Peyer's patch (tissue), 4 donors: ENCODE data around the gene GJD2. TPM values are rescaled to one million over a fixed set of nuclear protein-coding genes. Genes with fewer than 3 reads are reported as not detected.

Experiments used
- DNase-seq, 3 donors: peaks; one replicate each; pipeline ENCODE4 v3.0.0-alpha.2; 2017 to 2019
- H3K27ac ChIP-seq, 4 donors: fragments of 200-600 bp; sonication (generic); one replicate each; pipeline ENCODE4 v1.5.1; 2016 to 2019
- H3K27me3 ChIP-seq, 2 donors: fragments of 200-600 bp; sonication (generic); one replicate each; pipeline ENCODE4 v1.5.1; 2019
- H3K36me3 ChIP-seq, 3 donors: fragments of 200-600 bp; sonication (generic); one replicate each; pipeline ENCODE4 v1.5.1; 2016 to 2019
- H3K4me1 ChIP-seq, 4 donors: fragments of 200-600 bp; sonication (generic); one replicate each; pipeline ENCODE4 v1.5.1; 2016 to 2019
- H3K4me3 ChIP-seq, 4 donors: fragments of 200-600 bp; sonication (generic); 1 replicate in 3 of 4; 2 replicates in 1 of 4; pipeline ENCODE4 v1.5.1; 2016 to 2019; ENCODE audit warnings: mild to moderate bottlenecking in 1 of 4
- H3K9me3 ChIP-seq, 4 donors: fragments of 200-600 bp; sonication (generic); one replicate each; pipeline ENCODE4 v1.5.1; 2016 to 2019; ENCODE audit warnings: mild to moderate bottlenecking in 1 of 4
- POLR2A ChIP-seq, 2 donors: fragments of 450-650 bp; IDR thresholded peaks; one replicate each; pipeline ENCODE4 v1.5.1; 2017; ENCODE audit warnings: antibody characterized with exemption in 2 of 2, mild to moderate bottlenecking in 2 of 2, moderate library complexity in 2 of 2
- total RNA-seq, 4 donors: library from RNA; depleted of rRNA; stranded (reverse); fragments of >200 nt; gene quantifications; one replicate each; pipeline ENCODE4 v1.1.0, GENCODE V29; 2016
- TF ChIP-seq, protein P1 (sequence below), 6 experiments: fragments of 450-650 bp in 4 of 6; fragments of 200-600 bp in 2 of 6; sonication (generic) in 1 of 6; IDR thresholded peaks; one replicate each; pipeline ENCODE4 v1.5.1; 2017 to 2019; ENCODE audit warnings: antibody characterized with exemption in 6 of 6, mild to moderate bottlenecking in 3 of 6, moderate library complexity in 1 of 6

Gene GJD2
- total RNA-seq, 4 donors from 2014 or later = not detected

DNA sequence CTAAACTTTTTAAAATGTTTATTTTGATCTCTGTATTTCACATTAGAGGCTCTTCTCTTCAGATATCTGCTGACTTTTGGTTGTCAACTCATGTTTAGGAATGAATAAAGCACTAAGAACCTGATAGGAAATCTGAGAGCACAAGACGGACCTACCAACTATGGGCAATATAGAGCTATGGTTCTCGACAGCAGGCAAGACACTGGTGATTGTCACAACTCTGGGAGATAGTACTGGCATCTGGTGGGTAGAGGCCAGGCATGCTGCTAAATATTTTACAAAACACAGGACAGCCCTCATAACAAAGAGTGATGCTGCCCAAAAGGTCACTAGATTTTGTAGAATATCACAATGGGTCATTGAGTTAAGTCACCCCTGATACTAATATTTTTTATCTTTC lies 17.5 kb upstream of the GJD2 start:
- Histone ChIP-seq H3K27me3 (no peaks in the 10 kb centered on the region), H3K9me3 (no peaks in the 10 kb centered on the region), H3K36me3 (no peaks in the 10 kb centered on the region), H3K4me3 (no peak overlapping the region), H3K27ac (no peak overlapping the region), H3K4me1 (no peaks in the 10 kb centered on the region)
- TF ChIP-seq POLR2A (IDR thresholded peaks at IDR 0.05) = no peak
- TF ChIP-seq, protein P1, sequence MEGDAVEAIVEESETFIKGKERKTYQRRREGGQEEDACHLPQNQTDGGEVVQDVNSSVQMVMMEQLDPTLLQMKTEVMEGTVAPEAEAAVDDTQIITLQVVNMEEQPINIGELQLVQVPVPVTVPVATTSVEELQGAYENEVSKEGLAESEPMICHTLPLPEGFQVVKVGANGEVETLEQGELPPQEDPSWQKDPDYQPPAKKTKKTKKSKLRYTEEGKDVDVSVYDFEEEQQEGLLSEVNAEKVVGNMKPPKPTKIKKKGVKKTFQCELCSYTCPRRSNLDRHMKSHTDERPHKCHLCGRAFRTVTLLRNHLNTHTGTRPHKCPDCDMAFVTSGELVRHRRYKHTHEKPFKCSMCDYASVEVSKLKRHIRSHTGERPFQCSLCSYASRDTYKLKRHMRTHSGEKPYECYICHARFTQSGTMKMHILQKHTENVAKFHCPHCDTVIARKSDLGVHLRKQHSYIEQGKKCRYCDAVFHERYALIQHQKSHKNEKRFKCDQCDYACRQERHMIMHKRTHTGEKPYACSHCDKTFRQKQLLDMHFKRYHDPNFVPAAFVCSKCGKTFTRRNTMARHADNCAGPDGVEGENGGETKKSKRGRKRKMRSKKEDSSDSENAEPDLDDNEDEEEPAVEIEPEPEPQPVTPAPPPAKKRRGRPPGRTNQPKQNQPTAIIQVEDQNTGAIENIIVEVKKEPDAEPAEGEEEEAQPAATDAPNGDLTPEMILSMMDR (IDR thresholded peaks at IDR 0.05) = no peak
- no peak for DNase-seq

DNA sequence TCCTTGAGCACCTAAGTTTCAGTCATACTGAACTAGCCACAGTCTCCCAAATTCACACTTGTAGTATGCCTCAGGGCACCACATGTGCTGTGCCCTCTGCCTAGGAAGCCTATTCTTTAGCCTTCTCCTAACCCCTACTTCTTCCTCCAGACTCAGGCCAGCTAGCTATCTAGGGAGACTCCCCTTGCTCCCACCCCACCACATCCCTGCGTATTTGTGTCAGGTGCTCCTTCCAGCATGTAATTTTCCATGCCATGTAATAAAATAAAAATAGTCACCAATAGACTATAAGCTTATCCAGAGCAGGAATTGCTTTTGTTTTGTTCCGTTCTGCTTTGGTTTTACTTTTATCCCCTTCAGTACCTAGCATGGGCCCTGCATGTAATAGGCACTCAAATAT lies 14.9 kb upstream of the GJD2 start:
- H3K4me1 ChIP-seq = no peaks in the 10 kb centered on the region
- H3K27me3 ChIP-seq = no peaks in the 10 kb centered on the region
- no peak for DNase-seq
- H3K9me3 ChIP-seq = no peaks in the 10 kb centered on the region
- no peak overlapping the region for H3K4me3 ChIP-seq
- H3K36me3 ChIP-seq = no peaks in the 10 kb centered on the region
- no peak overlapping the region for H3K27ac ChIP-seq
- TF ChIP-seq POLR2A (IDR thresholded peaks at IDR 0.05) = no peak
- TF ChIP-seq, protein P1 (IDR thresholded peaks at IDR 0.05) = no peak

DNA sequence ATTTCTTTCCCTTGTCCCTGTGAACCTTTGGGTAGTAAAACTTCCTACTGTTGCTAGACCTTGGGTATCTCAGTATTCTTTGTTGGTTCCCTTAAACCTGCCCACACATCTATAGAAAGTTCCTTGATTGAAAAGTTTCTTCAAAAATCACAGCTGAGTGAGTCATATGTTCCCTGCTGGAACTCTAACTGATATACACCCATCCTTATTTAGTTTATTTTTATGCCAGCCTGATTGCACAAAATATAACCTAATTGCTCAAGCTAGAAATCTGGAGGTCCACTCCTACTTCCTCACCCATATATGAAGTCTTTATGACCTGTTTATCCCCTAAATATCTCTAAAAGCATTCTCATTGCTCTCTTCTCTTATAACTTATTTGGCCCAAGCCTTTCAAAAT lies 13.7 kb upstream of the GJD2 start:
- TF ChIP-seq, protein P1 (IDR thresholded peaks at IDR 0.05) = no peak
- no peak for TF ChIP-seq POLR2A (IDR thresholded peaks at IDR 0.05)
- H3K4me3 ChIP-seq = no peak overlapping the region

DNA sequence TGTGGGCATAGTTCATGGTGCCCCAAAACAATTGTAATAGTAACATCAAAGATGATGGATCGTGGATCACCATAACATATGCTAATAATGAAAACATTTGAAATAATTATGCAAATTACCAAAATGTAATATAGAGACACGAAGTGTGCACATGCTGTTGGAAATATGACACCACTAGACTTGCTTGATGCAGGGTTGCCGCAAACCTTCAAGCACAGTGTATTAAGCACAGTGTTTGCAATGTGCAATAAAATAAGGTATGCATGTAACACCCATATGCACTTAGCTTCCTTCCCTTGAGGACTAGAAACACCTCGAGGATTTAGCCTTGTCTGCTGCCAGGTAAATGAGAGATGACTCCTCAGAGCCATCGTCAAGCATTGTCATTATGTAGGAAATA lies 10.9 kb upstream of the GJD2 start:
- Histone ChIP-seq H3K27me3 (no peaks in the 10 kb centered on the region), H3K4me3 (no peak overlapping the region), H3K9me3 (no peaks in the 10 kb centered on the region), H3K36me3 (no peaks in the 10 kb centered on the region), H3K27ac (no peak overlapping the region), H3K4me1 (no peaks in the 10 kb centered on the region)
- no peak for TF ChIP-seq POLR2A (IDR thresholded peaks at IDR 0.05)
- TF ChIP-seq, protein P1 (IDR thresholded peaks at IDR 0.05) = no peak
- no peak for DNase-seq

More for the DNA sequence above, 13.7 kb upstream of the GJD2 start:
- H3K27me3 ChIP-seq = no peaks in the 10 kb centered on the region
- no peaks in the 10 kb centered on the region for H3K36me3 ChIP-seq
- no peak overlapping the region for H3K27ac ChIP-seq
- no peaks in the 10 kb centered on the region for H3K4me1 ChIP-seq
- no peaks in the 10 kb centered on the region for H3K9me3 ChIP-seq
- DNase-seq = no peak

DNA sequence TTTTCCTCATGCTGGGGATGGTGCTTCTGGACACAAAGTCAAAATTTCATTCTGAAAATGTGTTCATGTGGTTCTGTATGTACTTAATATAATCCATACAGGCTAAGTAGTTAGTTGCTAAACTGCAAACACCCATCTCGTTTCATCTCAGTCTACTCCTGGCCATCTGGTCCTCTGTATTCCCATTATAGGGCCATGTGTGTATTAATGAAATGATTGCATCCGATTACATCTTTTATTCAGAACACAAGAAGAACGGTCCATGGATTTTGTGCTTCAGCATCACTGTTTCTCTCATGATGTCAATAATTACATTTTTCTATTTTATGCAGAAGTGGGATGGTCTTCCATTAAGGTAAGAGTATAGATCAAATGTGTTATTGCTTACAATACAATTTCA lies 6.1 kb upstream of the GJD2 start:
- Histone ChIP-seq H3K4me1 (no peaks in the 10 kb centered on the region), H3K27me3 (peaks cover 0 to 1% of the 10 kb centered on the region in 2 donors), H3K4me3 (no peak overlapping the region), H3K27ac (no peak overlapping the region), H3K36me3 (no peaks in the 10 kb centered on the region), H3K9me3 (no peaks in the 10 kb centered on the region)
- DNase-seq = no peak
- TF ChIP-seq, protein P1 (IDR thresholded peaks at IDR 0.05) = no peak
- TF ChIP-seq POLR2A (IDR thresholded peaks at IDR 0.05) = no peak

DNA sequence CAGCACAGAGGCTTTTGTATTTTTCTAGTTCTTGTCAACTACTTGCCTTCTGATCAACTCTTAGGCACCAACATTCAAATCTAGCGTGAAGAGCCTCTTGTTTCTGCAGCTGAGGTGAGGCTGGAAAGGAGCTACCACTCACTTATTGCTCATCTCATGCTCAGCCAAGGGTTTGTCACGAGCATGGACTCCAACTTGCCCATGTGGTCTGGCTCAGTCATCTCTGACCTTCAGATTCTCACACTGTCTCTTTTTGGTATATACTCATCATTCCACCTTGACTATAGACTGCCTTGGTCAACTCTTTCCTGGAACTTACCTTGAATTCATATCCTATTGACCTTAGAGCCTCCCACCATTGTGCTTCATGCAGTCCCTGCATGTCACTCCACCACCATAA lies 5.2 kb upstream of the GJD2 start:
- H3K4me1 ChIP-seq = peaks cover 0 to 2% (median 0%) of the 10 kb centered on the region in 4 donors
- no peaks in the 10 kb centered on the region for H3K9me3 ChIP-seq
- DNase-seq = no peak
- no peak for TF ChIP-seq POLR2A (IDR thresholded peaks at IDR 0.05)
- TF ChIP-seq, protein P1 (IDR thresholded peaks at IDR 0.05) = no peak
- no peak overlapping the region for H3K27ac ChIP-seq
- peaks cover 0 to 10% of the 10 kb centered on the region in 2 donors for H3K27me3 ChIP-seq
- H3K4me3 ChIP-seq = no peak overlapping the region
- H3K36me3 ChIP-seq = no peaks in the 10 kb centered on the region
